NCI-H1694 (cell line): ENCODE measurements around the gene NKAIN2.

Source experiments
- DNase-seq: peaks from one replicate; lab custom pipeline; 2025; lab: John Stamatoyannopoulos, UW

Gene NKAIN2

DNA sequence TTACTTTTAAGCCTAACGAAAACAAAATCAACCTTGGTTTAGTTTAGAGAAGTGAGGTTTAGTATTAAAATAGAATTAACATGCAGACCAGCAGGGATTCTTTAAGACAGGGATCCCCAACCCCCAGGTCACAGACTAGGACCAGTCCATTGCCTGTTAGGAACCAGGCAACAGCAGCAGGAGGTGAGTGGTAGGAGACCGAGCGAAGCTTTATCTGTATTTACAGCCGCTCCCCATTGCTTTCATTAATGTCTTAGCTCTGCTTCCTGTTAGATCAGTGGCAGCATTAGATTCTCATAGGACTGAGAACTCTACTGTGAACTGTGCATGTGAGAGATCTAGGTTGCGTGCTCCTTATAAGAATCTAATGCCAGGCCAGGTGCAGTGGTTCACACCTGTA, 225.9 kb downstream of the NKAIN2 start:
- DNase-seq: no peak

DNA sequence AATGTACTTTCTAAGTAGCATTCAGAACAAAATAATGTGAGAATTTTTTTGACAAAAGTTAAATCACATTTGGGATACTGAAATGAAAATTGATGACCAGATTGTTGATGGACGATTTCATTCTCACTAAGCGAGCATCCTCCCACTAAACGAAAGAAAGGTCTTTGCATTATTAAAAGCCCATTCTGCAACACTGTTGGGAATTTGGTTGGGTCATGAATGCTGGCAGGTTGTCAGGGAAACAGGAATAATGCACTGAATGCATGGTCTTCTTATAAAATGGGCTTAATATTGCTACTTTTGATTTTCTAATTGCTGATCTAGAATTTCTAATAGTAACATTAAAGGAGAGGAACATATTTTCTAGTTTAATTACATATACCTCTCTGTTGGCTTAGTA, 229.8 kb downstream of the NKAIN2 start:
- DNase-seq: no peak

DNA sequence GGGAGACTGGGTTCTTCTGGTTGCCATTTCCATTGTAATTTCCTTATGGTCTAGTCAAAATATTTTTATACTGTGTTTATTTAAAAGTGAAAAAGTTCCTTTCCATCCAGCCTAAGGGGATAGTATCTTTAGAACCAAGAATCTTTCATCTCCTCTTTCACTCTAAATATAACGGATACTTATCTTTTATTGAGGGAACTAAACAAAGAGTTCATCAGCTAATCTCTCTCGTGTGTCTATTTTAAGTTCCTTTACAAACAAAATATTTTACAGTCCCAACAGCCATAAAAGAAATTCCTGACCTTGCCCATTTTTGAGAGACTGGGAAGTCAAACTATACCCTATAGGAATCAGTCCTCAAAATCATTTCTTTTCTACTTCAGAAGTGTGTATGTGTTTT, 232.7 kb downstream of the NKAIN2 start:
- no peak for DNase-seq

DNA sequence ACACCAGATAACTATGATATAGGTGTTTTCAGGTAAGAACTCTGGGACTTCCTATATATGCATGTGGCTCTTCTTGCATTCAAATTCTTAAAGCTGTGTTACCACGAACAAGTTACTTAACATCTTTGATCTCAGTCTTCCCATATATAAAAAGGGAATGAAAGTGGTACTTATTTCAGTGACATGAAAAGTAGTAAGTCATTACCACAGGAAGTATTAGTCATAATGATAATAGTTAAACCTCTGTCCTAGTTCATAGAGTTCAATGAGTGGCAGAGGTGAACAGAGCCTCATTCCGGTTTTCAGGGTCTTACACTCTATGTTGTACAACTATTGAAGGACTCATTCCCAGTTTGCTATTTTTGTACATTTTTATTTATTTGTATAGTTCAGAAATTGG, 237.0 kb downstream of the NKAIN2 start:
- DNase-seq: no peak

DNA sequence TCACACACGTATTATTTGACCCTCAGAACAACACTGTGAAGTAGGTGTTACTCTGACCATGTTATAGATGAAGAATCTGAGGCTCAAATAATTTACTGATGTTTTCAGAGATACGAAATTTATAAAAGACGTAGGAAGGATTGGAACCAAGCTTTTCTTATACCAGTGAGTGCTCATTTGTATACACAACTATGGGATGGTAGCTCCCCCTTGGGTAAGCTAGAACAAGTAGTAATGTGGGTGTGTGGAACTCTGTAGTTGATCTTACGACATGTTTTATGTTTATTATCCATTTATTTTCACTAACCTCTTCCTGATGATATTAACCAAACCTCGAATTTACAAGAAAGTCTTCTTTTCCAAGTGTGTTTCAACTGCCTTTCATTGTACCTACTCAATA, 248.5 kb downstream of the NKAIN2 start:
- no peak for DNase-seq

DNA sequence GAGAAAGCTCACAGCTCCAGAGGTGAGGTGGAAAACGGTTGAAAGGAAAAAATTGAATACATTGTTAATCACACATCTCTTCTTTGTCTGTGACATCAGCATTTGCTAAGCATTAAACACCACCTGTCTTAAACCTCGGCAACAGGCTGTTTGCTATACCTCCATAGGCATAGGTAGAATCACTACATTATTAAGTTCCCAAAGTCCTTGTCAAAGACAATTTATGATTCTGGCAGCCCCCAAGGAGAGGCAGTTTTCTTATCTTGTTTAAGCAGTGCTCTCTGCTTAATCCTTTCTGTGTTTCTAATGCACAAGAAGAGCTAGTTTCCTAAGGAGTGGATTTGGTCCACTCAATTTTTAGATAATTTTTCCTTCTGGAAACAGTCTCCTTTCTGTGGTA, 249.7 kb downstream of the NKAIN2 start:
- DNase-seq: no peak

DNA sequence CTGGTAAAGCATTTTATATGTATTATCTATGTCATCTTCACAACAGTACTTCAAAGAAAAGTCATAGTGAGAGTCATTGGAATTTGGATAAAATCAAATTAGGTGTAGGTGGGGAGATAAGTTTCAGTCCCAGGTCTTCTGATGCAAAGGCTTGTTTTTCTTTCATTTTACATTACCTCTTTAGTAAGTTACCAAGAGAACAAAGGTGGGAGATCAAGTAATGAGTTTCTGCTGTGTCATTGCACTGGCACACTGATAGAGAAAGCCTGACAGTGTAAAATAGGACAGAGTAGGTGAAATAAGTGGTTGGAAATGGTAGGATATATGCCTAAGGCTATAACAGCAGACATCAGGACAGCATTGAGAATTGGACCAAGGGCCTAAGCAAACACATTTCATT, 250.4 kb downstream of the NKAIN2 start:
- DNase-seq: no peak

DNA sequence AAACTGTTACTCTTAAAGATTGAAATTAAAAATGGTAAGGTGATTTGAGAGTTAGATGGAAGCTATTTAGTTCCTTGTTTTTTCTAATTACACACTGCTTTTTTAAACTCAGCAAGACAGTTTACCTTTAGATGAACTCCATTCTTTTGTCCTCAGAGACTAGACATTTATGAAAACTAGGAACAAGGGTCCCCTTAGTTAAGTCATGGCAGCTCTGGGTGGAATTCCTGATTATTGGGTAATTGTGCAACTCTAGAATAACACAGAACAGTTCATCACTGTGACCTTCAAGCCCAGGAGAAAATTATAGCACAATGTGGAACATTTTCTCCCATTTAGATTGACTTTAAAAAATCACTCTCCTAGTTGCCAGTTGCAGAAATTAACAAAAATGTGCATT, 251.7 kb downstream of the NKAIN2 start:
- DNase-seq: no peak

DNA sequence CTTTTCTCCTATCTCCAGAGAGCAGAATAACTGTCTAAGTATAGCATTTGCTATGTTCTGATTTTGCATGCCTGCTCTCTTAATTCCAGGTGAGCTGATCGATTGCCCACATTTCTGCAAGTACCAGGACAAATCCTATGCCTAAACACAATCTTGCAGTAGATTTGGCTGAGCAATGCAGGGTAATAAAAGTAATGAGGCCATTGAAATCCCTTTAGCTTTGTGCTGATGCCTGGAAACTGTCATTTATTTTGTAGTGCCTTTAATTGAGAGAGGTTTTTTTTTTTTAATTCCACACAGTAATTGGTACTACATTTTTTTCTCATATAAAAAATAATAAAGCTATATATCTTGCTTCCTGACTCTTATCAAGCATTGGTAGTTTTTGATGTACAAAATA, 252.3 kb downstream of the NKAIN2 start:
- DNase-seq: no peak

DNA sequence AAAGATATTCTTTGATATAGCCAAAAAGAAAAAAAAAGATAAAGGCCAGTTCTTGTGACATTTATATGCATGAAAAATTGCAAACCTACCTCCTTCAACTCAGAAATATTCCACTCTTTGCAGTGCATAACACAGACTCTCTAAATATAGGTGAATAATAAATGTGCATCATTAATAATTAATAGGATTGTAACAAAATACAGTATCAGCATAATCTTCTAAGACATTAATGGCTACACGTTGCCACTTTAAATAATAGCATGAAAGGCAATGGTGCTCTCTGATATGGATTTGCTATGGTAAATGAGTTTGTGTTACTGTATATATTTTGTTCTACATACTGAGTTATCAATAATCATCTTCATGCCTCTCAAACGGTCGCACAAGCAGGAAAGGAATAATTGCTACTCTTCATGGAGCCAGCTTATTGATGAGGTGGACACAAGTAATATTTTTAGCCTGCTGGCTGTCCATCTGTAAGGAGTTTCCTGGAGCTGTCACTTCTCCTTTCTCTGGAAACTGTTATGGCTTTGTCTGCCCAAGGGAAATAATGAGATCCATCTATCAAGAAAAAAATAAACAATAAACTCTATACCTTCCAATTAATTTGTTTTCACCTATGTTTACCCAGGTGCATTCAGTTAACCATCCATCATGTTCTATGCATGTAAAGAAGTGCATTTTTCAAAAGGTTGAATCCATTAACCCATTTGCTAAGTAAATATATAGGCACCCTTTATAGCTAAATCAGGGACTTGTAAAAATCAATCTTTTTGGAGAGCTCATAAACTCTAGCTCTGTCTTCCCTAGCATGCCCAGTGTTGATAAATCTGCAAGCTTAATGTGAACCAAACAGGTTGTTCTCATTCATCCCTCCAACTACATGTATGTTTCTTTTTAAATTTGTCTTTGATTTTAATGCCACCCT, 253.0 kb downstream of the NKAIN2 start:
- DNase-seq: no peak

DNA sequence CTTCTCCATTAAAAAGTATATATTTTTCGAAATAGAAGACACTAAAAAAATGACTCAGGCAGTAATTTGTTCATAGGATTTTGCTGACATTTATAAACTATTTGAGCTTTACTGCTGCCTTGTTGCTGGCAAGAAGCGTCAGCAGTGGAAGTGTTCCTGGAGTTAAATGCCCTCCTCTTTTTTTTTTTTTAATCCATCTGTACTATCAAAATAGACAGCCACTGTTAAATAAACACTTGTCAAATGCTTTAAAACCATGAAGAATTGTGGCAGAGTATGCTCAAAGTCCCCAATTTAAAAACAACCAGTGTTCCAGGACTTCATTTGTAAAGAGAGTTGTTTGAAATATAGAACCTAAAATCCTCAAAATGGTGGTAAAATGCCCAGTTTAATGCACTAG, 253.8 kb downstream of the NKAIN2 start:
- DNase-seq: no peak

DNA sequence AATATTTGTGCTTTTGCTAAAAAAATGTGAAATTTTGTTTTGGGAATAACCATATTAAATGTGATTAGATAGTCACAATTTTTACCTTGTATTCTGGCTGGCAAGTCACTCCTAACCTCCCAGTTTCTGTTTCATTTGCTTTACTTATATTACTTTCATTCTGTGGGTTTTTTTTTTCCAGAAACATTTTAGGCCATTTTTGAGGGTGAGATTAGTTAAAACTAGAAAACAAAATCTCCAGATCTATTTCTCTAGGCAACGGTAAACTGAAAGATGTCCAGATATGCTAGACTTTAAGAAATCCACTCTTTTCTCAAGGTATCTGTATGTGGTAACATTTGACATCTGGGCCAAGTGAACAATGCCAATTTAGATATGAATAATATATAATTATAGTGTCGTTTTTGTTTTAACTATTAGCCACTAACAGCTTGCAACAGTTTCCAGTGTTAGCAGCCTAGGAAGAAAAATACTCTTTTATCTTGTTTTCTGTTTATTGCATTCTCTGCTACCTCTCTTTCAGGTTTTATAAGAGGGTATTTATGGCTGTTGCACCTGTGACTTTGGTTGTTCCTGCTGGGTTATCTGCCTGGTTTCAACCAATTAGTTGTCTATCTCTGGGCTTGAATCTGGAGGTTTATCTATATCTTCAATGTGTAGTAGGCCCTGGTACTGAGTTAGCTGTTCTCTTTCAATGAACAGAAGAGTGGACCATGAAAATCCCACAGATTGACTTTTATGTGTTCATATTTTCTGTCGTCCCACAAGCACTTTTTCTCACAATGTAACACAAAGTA, 260.9 kb downstream of the NKAIN2 start:
- DNase-seq: no peak

DNA sequence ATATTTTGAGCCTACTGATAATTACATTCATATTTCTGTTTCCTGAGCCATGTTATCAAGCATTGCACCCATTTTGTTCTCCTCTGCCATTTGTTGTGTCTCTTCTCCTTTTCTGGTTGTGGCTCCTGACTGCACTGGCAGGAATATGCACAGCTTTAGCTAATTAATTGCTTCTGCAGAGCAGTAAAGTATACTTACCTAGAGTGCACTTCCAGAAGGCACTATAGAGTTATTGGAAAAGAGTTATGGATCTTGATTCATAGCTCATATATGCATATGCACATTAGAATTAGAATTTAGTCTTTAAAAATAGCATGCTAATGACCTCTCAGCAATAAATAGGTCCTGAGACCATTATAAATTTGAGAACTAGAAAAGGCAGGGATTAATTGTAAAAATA, 262.6 kb downstream of the NKAIN2 start:
- DNase-seq: no peak

DNA sequence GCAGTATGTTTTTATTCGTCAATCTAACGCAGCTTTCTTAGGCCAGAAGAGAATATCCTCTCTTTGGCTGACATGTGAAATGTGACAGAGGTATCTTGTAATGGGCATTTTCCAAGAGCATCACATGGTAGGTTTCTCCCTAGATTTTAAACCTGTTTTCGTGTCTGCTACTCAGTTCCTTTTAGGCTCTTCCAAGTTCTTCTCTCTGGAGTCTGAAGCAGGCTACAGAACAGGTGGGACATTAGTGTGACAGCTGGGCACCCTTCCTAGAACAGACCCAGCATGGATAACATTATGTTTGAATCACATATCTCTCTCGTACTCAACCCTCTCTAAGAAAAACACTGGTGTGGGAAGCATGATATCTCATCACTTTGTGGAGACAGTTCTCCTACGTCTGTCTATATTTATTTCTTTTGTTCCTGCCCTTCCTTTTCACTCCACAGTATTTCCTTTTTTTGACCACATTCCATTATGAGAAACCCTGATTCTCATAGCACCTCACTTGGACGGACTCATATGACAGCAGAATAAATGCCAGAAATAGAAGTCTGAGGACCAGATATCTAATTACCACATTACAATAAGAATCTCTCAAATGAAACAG, 263.4 kb downstream of the NKAIN2 start:
- DNase-seq: peak; percentile 42

DNA sequence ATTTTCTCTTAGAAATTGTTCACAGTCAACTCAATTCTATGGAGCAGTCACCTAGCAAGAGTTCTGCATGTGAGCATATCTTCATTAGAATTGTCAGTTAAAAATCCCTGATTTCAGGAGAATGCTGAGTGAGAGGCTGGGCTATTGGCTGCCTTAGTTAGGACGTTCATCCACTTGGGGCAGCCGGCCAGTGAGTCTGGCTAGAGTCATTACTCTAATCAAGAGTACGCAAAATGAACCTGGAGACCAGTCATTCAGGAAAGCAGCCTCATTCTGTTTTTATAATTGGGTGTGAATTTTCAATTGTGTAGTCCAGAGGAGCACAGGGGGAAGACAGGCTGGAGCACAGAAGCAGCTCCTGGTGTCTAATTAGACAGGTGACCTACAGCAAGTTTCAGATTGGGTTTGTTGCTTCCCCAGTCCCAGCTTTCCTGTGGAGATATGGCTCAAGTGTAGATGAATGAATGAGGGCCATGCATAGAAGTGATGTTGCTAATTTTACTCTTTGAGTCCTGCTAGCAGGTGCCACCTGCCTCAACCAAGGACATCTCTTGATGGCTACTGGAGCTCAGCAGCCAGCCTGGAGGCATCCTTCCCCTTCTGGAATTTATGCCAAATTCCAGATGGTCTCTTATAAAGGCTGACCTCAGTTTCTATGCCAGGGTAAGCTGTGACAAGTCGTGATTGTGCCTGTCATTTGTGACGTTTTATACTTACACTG, 265.7 kb downstream of the NKAIN2 start:
- DNase-seq: no peak

DNA sequence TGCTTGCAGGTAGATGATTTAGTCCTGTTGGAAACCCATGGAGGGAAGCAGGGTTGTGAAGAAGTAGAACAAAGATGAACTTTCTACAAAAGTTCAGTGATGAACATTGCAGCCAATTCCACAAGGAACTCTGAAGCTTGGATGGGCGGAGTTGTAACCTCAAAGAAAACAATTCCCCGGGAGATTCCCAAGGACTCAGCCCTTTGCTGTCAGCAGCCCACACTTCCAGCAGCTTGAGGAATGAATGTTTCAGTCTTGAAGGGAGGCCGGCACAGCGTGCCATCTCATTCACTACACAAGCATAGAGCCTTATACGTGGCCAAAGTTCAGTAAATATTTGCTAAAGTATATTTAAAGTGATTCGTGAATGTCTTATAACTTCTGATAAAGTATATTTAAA, 269.4 kb downstream of the NKAIN2 start:
- no peak for DNase-seq

DNA sequence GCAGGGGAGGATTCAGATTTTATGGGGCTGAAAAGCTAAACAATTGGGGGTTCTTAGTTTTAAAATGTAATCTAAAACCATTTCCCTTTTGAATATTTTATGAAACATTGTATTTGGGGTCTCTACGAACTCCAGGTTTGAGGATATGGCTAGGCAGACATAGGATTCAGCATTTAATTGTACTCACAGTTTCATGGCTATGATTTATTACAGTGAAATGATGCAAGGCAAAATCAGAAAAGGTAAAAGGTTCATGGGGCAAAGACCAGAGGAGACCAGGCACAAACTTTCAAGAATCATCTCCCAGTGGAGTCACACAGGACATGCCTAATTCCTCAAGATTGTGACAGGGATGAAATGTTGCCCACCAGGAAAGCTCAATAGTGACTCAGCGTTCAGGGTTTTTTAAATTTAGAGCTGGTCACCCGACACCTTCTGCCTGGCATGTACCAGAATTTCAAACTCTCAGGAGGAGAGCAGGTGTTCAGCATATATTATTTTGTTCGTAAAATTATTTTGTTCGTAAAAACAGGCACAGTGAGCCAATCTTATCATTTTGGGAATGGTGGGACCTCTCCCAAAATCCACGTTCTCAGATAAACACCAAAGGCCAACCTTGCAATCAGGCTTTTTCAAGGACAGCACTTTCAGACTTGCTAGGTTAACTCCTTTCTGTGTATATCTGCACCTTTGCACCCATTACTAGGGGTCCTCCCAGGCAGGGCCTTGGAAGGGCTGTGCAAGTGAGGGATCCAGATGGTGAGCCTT, 270.3 kb downstream of the NKAIN2 start:
- no peak for DNase-seq

DNA sequence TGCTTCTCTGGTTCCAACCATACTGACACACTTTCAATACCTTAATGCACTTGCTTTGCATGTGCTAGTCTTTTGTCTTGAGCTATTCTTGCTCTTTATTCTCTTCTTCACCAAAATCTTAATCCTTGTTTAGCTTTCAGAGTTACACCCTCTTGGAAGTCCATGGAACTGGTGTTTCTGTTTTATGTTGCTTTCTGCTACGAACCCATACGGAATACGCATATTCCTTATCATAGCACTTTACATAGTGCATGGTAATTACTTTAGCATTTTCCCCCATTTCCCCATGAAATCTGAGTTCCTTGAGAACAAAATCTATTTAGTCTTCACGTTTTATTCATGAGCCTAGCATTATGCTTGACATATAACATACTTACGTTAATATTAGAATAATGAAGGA, 270.9 kb downstream of the NKAIN2 start:
- DNase-seq: no peak

DNA sequence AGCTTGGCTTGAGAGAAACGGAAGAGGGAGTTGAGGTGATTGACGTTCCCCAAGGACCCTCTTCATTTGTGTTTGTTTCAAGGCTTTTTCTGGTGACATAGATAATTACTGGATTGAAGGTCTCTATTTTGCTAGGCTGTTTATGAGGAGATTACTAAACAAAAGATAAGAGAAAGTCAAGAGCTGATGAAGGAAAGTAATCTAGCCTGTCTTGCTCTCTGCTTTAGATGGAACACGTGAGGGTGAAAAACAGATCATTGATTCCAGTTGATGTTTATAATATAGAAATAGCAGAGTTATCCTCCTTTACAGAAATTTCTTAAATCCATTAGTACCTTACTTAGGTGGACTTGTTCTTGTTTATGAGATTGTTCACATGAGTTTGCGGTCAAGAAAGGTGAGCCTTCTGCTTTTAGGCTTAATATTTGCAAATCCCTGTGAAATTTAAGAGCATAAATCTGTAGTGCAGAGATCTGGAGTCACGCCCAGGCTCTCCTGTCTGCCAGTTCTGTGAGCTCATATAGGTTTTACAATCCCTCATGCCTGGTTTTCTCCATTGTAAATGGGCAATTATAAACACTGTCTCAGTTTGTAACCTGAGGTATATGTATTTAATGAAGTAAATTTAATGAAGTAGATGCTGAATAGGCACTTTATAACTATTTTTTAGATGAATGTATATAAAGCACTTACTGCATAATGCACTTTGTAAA, 272.8 kb downstream of the NKAIN2 start:
- DNase-seq: peak; percentile 38

DNA sequence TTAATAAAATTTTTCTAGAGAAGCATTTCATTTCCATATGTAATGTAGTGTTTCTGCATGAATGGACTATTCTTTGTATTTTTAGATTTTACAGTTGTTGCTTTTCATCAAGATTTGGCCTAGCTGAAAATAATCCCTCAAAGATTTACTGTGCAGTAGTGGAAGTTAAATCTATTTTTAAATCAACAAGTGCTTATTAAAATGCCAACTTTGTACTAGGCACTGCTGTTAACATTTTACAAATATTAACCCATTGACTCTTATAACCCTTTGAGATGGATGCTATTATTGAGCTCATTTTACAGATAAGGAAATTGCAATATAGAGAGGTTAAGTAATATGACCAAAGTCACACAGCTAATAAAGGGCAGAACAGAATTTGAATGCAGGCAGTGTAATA, 274.5 kb downstream of the NKAIN2 start:
- DNase-seq: no peak

DNA sequence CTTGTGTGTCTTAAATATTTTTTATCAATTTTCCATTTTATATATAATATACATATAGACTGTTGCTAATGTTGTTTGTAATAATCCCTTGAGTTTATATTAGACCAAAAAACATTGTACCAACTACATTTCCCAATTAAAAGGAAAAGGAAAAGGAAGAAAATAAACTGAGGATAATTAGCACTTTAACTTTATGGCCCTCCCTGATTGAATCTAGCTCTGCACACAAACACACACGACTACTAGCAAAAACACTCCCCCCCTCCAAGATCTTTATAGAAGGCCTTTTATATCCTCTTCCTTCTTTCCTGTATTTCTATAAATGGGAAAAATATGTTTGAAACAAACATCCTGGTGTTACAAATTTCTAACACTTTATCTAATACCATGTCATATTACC, 276.8 kb downstream of the NKAIN2 start:
- no peak for DNase-seq
